Smooth muscle cell (in vitro differentiated cells): ENCODE measurements around the gene AMMECR1. TPM values are rescaled to one million over a fixed set of nuclear protein-coding genes. Genes with fewer than 3 reads are reported as not detected.

ENCODE experiments used
- polyA plus RNA-seq: library from polyadenylated mRNA; unstranded; fragments of >200 nt; fragmentation: Nextera tagmentation; extraction: Ambion mirVana; gene quantifications from 2 replicates; pipeline ENCODE4 v1.2.1, GENCODE V29; 2016
- small RNA-seq: library from RNA; depleted of rRNA; stranded (forward); fragments of <200 nt; gene quantifications from one replicate; pipeline ENCODE3, GENCODE V24; 2014
- total RNA-seq: library from RNA; depleted of rRNA; stranded (reverse); fragments of >200 nt; gene quantifications from 2 replicates; pipeline ENCODE4 v1.2.3, GENCODE V29; 2014

AMMECR1 gene
- total and polyA plus RNA-seq, 2 experiments from 2014 or later = 5.5 to 19.6 TPM

Small RNAs within 50 kb of the gene (small RNA-seq; reads per million reads assigned to genes)
- 0.71 reads per million, percentile 24 among the genes with 10 or more reads in this experiment for gene GNG5P2
- 2.9 reads per million, percentile 52 among the genes with 10 or more reads in this experiment for gene SNORD96B

Other genes with a start within 250 kb of the AMMECR1 start
- 0.18 and 0.49 TPM in 2 replicates for gene RTL9, start 40.8 kb upstream of the AMMECR1 start, total RNA-seq
- 0.21 TPM in 1 of 2 replicates, not detected in the other for gene RTL9, start 40.8 kb upstream of the AMMECR1 start, polyA plus RNA-seq